Activated CD8-positive, alpha-beta memory T cell treated with anti-CD3 and anti-CD28 coated beads, Interleukin-2, amount 10 ng/mL, durations not matched to agents 7 days and 5 days (primary cell): Measurements from ENCODE around the gene USP34. TPM values are rescaled to one million over a fixed set of nuclear protein-coding genes. Genes with fewer than 3 reads are reported as not detected.

ENCODE experiments used
- ATAC-seq: fragments of 150-1000 bp; cut with Tn5 transposase; one replicate; pipeline ENCODE4 v1.10.0; 2021; ENCODE audit warnings: moderate library complexity
- CTCF ChIA-PET: fragments of 350-600 bp; sonication (Branson Sonifier 250); formaldehyde crosslinking; loops from one replicate; lab custom pipeline; 2021; ENCODE audit warnings: antibody characterized with exemption; lab: Charles Lee
- DNase-seq: peaks from one replicate; pipeline ENCODE4 v3.0.0-alpha.2; 2020
- H3K27ac Mint-ChIP-seq: one replicate; pipeline ENCODE4 v1.8.0; 2021; ENCODE audit warnings: mild to moderate bottlenecking, mixed read lengths
- H3K27me3 Mint-ChIP-seq: one replicate; pipeline ENCODE4 v1.8.0; 2021; ENCODE audit warnings: mixed read lengths
- H3K36me3 Mint-ChIP-seq: one replicate; pipeline ENCODE4 v1.8.0; 2021; ENCODE audit warnings: mild to moderate bottlenecking, mixed read lengths
- H3K4me1 Mint-ChIP-seq: one replicate; pipeline ENCODE4 v1.8.0; 2021; ENCODE audit warnings: mixed read lengths
- H3K4me3 Mint-ChIP-seq: one replicate; pipeline ENCODE4 v1.8.0; 2021; ENCODE audit warnings: mild to moderate bottlenecking, moderate library complexity, mixed read lengths
- H3K9me3 Mint-ChIP-seq: one replicate; pipeline ENCODE4 v1.8.0; 2022; ENCODE audit warnings: low read depth, mixed read lengths
- total RNA-seq, 2 experiments: library from RNA; stranded (reverse); gene quantifications; one replicate each; pipeline ENCODE4 v1.2.3, GENCODE V29; 2021

Gene USP34
- total RNA-seq, 2 experiments from 2014 or later = 70.3 to 93.7 TPM

GRCh38 chr2:61343141-61343540 lies 127.7 kb downstream of the USP34 start:
- ATAC-seq (no peak), DNase-seq (no peak)
- H3K4me3 Mint-ChIP-seq = no peak overlapping the region
- H3K27me3 Mint-ChIP-seq = no peaks in the 10 kb centered on the region
- H3K9me3 Mint-ChIP-seq = no peaks in the 10 kb centered on the region
- H3K36me3 Mint-ChIP-seq = peaks cover 54% of the 10 kb centered on the region
- CTCF ChIA-PET = interaction anchor here (0.7 kb wide), 1 partner anchor 11 kb away, joined by 3 read pairs; no protein-coding TSS in a partner anchor
- H3K27ac Mint-ChIP-seq = no peak overlapping the region
- H3K4me1 Mint-ChIP-seq = no peaks in the 10 kb centered on the region

- DNase-seq = no peak
- Mint-ChIP-seq H3K27ac (no peak overlapping the region), H3K36me3 (peaks cover 55% of the 10 kb centered on the region), H3K27me3 (no peaks in the 10 kb centered on the region), H3K4me3 (no peak overlapping the region), H3K9me3 (no peaks in the 10 kb centered on the region), H3K4me1 (no peaks in the 10 kb centered on the region)
- CTCF ChIA-PET = no interaction called here
- ATAC-seq = no peak
Observed at GRCh38 chr2:61340242-61340641, 130.6 kb downstream of the USP34 start.

GRCh38 chr2:61338447-61338846 lies 132.4 kb downstream of the USP34 start:
- Mint-ChIP-seq H3K4me3 (no peak overlapping the region), H3K9me3 (no peaks in the 10 kb centered on the region), H3K27me3 (no peaks in the 10 kb centered on the region), H3K27ac (no peak overlapping the region), H3K4me1 (peaks cover 2% of the 10 kb centered on the region), H3K36me3 (peaks cover 48% of the 10 kb centered on the region)
- CTCF ChIA-PET = no interaction called here
- no peak for DNase-seq
- no peak for ATAC-seq

- CTCF ChIA-PET = no interaction called here
- ATAC-seq = no peak
- peaks cover 2% of the 10 kb centered on the region for H3K4me1 Mint-ChIP-seq
- H3K27ac Mint-ChIP-seq = no peak overlapping the region
- DNase-seq = no peak
- H3K27me3 Mint-ChIP-seq = no peaks in the 10 kb centered on the region
- no peaks in the 10 kb centered on the region for H3K9me3 Mint-ChIP-seq
- no peak overlapping the region for H3K4me3 Mint-ChIP-seq
- peaks cover 36% of the 10 kb centered on the region for H3K36me3 Mint-ChIP-seq
Observed at GRCh38 chr2:61335187-61335586, 135.7 kb downstream of the USP34 start.

- H3K27ac Mint-ChIP-seq = no peak overlapping the region
- no peaks in the 10 kb centered on the region for H3K9me3 Mint-ChIP-seq
- H3K4me1 Mint-ChIP-seq = peaks cover 2% of the 10 kb centered on the region
- no peaks in the 10 kb centered on the region for H3K27me3 Mint-ChIP-seq
- DNase-seq (no peak), ATAC-seq (no peak)
- no peak overlapping the region for H3K4me3 Mint-ChIP-seq
- H3K36me3 Mint-ChIP-seq = peaks cover 40% of the 10 kb centered on the region
- CTCF ChIA-PET = no interaction called here
Observed at GRCh38 chr2:61334466-61334865, 136.4 kb downstream of the USP34 start.

- Mint-ChIP-seq H3K27me3 (no peaks in the 10 kb centered on the region), H3K27ac (no peak overlapping the region), H3K4me3 (no peak overlapping the region), H3K36me3 (peaks cover 28% of the 10 kb centered on the region), H3K4me1 (peaks cover 20% of the 10 kb centered on the region), H3K9me3 (no peaks in the 10 kb centered on the region)
- DNase-seq (no peak), ATAC-seq (peak; percentile 71)
- CTCF ChIA-PET = interaction anchor here (1.0 kb wide), 1 partner anchor 98 kb away, joined by 3 read pairs; no protein-coding TSS in a partner anchor
Observed at GRCh38 chr2:61328707-61329251, 142.1 kb downstream of the USP34 start.

GRCh38 chr2:61327173-61327572 lies 143.7 kb downstream of the USP34 start:
- DNase-seq (no peak), ATAC-seq (peak; percentile 77)
- Mint-ChIP-seq H3K27me3 (no peaks in the 10 kb centered on the region), H3K27ac (peak overlapping the region; percentile 36), H3K4me1 (peaks cover 20% of the 10 kb centered on the region), H3K9me3 (no peaks in the 10 kb centered on the region), H3K36me3 (peaks cover 30% of the 10 kb centered on the region), H3K4me3 (no peak overlapping the region)
- CTCF ChIA-PET = interaction anchor here (1.4 kb wide), 1 partner anchor 73 kb away, joined by 3 read pairs; no protein-coding TSS in a partner anchor

GRCh38 chr2:61326423-61326822 lies 144.5 kb downstream of the USP34 start:
- CTCF ChIA-PET = interaction anchor here (1.4 kb wide), 1 partner anchor 74 kb away, joined by 3 read pairs; no protein-coding TSS in a partner anchor
- H3K9me3 Mint-ChIP-seq = no peaks in the 10 kb centered on the region
- H3K27me3 Mint-ChIP-seq = no peaks in the 10 kb centered on the region
- no peak overlapping the region for H3K4me3 Mint-ChIP-seq
- H3K4me1 Mint-ChIP-seq = peaks cover 20% of the 10 kb centered on the region
- no peak overlapping the region for H3K27ac Mint-ChIP-seq
- no peak for DNase-seq
- ATAC-seq = no peak
- peaks cover 34% of the 10 kb centered on the region for H3K36me3 Mint-ChIP-seq

GRCh38 chr2:61320181-61320580 lies 150.7 kb downstream of the USP34 start:
- H3K27me3 Mint-ChIP-seq = no peaks in the 10 kb centered on the region
- DNase-seq = no peak
- H3K4me1 Mint-ChIP-seq = no peaks in the 10 kb centered on the region
- no peaks in the 10 kb centered on the region for H3K9me3 Mint-ChIP-seq
- no peak overlapping the region for H3K4me3 Mint-ChIP-seq
- ATAC-seq = no peak
- CTCF ChIA-PET = no interaction called here
- H3K36me3 Mint-ChIP-seq = peaks cover 18% of the 10 kb centered on the region
- no peak overlapping the region for H3K27ac Mint-ChIP-seq

- H3K4me3 Mint-ChIP-seq = no peak overlapping the region
- no peak overlapping the region for H3K27ac Mint-ChIP-seq
- no peaks in the 10 kb centered on the region for H3K9me3 Mint-ChIP-seq
Observed at GRCh38 chr2:61318553-61318952, 152.3 kb downstream of the USP34 start.

GRCh38 chr2:61295981-61296380 lies 174.9 kb downstream of the USP34 start:
- Mint-ChIP-seq H3K27me3 (no peaks in the 10 kb centered on the region), H3K9me3 (no peaks in the 10 kb centered on the region), H3K4me3 (no peak overlapping the region), H3K4me1 (peaks cover 13% of the 10 kb centered on the region), H3K27ac (no peak overlapping the region), H3K36me3 (peaks cover 52% of the 10 kb centered on the region)
- ATAC-seq (no peak), DNase-seq (no peak)
- CTCF ChIA-PET = no interaction called here

More at GRCh38 chr2:61318553-61318952, 152.3 kb downstream of the USP34 start:
- CTCF ChIA-PET = no interaction called here
- DNase-seq (no peak), ATAC-seq (no peak)
- Mint-ChIP-seq H3K36me3 (peaks cover 20% of the 10 kb centered on the region), H3K27me3 (no peaks in the 10 kb centered on the region), H3K4me1 (no peaks in the 10 kb centered on the region)

GRCh38 chr2:61291851-61292575 lies 178.9 kb downstream of the USP34 start:
- Mint-ChIP-seq H3K27me3 (no peaks in the 10 kb centered on the region), H3K27ac (no peak overlapping the region), H3K4me1 (peaks cover 17% of the 10 kb centered on the region), H3K36me3 (peaks cover 49% of the 10 kb centered on the region), H3K4me3 (no peak overlapping the region), H3K9me3 (no peaks in the 10 kb centered on the region)
- ATAC-seq (no peak), DNase-seq (no peak)
- CTCF ChIA-PET = no interaction called here

GRCh38 chr2:61288070-61288841 lies 182.6 kb downstream of the USP34 start:
- CTCF ChIA-PET = interaction anchor here (1.5 kb wide), 1 partner anchor 15 kb away, joined by 4 read pairs; no protein-coding TSS in a partner anchor

More at GRCh38 chr2:61288070-61288841, 182.6 kb downstream of the USP34 start:
- H3K27me3 Mint-ChIP-seq = no peaks in the 10 kb centered on the region
- H3K4me3 Mint-ChIP-seq = no peak overlapping the region
- H3K4me1 Mint-ChIP-seq = peaks cover 18% of the 10 kb centered on the region
- H3K27ac Mint-ChIP-seq = no peak overlapping the region
- H3K9me3 Mint-ChIP-seq = no peaks in the 10 kb centered on the region
- DNase-seq (no peak), ATAC-seq (no peak)
- H3K36me3 Mint-ChIP-seq = peaks cover 30% of the 10 kb centered on the region
